ENCODE results near the gene FA2H.
"Not testable (repeated sequence)": the region's sequence is repeated elsewhere in the genome, so short reads cannot be mapped to it uniquely, and the experiment has no call there.

Gene FA2H

DNA sequence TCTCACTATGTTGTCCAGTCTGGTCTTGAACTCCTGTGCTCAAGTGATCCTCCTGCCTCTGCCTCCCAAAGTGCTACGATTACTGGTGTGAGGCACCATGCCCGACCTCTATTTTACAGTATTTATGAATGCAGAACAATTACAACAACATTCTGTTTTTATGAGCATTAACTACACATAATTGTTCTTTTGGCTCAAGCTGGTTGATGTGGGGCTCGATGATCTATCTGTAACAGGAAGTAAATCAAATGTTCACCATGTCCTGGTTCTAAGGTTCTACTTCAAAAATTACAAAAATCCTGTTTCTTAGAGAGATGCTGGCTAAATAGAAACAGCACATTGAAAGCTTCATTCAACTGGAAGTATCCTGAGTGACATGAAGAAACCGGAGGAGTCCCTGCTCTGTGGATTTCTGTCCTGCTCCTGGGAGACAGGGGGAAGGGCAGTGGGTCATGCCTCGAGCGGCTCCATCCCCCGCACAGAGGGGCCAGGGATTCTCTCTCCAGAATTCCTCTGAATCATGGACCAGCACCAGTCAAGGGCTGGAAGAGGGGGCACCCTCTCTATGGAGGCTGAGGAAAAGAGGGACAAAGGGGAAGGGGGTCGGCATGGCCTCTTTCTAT is 31.5 kb downstream of the FA2H start:
- DNase-seq, result no peak

DNA sequence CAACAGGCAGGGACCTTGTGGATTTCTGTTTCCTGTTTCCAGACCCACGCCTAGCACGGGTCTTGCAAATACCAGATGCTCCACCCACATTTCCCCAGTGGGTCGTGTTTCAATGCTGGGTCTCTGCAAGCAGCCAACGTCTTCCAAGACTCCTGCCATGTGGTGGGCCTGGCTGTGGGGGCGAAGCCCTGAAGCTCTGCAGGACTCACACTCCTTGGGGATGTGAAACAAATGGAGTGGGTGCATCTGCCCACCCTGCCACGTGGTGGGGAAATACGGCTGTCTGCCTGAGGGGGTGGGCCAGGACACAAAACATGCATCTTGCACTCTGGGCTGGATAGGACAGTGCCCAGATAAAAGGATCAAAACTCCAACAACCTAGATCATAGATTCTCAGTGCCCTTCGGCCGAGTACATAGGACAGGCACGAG is 32.6 kb downstream of the FA2H start:
- no peak for DNase-seq

DNA sequence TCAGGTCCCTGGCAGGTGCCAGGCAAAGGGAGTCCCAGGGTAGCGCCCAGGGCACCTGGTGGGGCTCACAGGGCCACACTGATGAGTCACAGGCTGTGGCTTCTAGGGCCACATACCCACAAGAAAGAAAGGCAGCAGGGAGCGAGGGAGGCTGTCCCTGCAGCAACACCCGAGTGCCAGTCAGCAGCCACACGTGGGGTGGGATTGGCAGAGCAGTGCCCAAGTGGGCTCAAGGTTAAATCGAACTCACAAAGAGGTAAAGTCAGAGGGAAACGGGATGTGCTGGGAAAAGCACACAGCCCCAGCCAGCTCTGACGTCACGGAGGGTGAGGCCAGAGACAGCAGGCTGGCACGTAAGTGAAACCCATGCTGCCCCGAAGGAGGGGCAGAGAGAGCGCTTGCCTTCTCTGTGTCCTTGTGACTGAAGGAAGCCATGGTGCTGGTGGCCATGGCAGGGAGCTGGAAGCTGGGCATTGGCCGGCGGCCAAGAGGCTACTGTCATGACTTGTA is 33.8 kb downstream of the FA2H start:
- no peak for DNase-seq

DNA sequence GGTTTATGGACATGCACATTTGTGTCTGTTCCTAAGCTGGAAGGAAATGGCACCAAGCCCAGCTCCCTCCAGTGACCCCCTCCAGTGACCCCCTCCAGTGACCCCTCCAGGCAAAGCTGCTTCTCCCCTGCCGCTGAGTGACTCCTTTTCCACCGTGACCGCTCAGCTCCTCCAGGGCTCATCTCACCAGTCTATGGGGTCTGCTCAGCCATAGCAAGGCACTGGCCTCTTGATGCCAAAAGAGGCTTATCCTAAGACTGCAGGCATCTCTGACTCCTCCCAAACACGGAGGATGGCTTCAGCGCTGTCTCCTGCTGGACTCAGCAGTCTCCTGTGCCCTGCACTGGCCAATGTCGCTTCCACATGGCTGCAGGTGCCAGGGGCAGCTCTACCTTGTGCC is 35.3 kb downstream of the FA2H start:
- no peak for DNase-seq

DNA sequence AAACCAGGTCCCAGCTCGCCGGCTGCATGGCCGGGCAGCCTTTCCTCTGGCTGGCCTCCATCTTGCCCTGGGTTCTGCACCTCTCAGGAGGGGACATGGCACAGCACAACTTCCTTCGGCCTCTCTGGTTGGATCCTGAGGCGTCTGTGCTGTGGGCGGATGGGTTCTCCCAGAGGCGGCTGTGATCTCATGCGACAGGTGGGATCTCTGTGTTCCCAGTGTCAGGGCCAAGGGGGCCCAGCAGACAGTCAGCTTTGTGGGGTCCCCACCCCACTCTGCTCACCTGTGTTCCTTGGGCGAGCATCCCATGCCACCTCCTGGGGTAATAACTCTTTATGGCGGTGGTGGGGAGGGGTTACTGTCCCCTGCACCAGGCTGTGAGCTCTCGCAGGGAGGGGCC is 35.8 kb downstream of the FA2H start:
- no peak for DNase-seq

DNA sequence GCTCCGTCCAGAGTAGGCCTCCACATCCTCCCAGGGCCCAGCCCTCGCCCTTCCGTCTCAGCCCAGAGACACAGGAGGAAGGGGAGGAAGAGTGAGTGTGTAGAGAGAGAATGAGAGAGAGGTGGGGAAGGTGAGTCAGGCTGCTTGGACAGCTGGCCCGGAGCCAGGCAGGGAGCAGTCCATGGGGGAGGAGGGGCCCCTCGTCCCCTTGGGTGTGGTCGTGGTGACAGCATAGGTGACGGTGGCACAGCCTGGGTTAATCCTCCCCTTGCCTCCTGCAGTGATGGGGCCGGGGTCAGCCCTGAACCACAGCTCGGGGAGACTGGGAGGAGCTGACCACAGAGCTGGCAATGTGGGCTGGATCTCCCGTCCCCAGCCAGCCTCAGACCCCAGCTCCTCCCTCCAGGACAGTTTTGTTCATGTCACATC is 36.5 kb downstream of the FA2H start:
- DNase-seq, result no peak

DNA sequence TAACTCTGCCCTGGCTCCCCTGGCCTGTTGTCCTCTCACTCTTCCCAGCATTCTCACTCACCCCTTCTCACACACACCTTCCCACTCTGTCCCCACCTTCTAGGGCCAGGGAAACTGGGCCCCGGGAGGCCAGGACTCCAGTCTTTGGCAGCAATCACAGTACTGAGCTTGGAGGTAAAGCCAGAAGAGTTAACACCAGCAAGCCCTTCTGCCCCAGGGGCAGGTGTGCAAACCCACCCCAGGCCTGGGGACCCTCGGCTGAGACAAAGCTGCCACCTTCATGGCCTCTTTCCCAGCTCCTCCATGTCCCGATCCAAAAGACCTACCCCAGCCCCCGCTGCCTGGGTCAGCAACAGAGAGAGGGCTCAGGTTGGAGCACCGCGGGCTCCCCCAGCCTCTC is 37.1 kb downstream of the FA2H start:
- no peak for DNase-seq

DNA sequence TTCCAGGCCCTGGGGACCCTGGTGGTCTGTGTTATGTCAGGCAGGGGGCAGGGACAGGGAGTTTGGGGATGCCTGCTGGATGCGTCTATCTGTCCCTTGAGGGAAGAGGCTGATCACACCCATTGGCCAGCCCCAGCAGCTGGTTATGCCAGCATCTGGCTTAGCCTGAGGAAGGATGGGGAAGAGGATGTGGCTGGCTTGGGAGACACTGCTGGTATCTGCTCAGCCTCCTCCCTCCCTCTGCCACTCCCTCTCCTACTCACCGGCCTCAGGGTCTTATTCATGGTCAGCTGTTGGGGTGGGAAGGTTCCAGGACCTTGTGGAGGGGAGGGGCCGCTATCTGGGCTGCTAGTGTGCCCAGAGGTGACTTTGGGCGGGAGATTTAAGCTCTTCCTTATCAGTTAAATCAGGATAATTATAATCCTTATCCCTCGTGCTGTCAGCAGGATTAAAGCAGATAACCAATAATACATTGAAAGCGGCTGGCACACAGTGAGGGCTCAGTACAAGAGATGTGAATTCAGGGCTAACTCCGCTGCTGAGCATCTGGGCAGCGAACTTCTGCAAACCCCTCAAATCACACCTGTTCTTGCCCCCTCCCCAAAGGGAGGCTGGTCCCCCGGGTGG is 38.0 kb downstream of the FA2H start:
- DNase-seq, result no peak

DNA sequence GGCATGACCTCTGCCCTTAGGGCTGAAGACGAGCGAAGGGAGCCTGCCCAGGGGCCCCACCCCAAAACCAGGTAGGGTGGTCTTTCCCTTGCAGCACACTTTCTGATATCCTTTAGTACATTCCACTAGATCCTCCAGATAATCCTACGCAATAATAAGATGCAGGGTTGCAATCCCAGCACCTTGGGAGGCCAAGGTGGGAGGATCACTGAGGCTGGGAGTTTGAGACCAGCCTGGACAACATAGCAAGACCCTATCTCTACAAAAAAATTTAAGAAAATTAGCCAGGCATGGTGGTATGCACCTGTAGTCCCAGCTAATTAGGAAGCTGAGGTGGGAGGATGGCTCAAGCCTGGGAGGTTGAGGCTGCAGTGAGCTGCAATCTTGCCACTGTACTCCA is 39.1 kb downstream of the FA2H start:
- no peak for DNase-seq

DNA sequence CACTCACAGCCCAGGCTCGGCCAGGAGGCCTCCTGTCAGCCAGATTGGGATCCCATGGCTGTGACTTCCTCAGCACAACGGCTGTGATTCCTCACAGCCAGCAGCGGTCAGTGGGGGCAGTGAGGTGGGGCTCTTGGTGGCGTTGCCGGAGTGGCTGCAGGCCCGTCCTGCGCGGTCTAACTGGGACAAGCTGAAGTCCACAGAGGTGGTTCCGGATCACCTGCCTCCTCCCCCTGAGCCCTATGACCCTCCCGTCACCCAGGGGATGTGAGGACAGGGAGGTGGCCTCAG is 39.5 kb downstream of the FA2H start:
- no peak for DNase-seq

DNA sequence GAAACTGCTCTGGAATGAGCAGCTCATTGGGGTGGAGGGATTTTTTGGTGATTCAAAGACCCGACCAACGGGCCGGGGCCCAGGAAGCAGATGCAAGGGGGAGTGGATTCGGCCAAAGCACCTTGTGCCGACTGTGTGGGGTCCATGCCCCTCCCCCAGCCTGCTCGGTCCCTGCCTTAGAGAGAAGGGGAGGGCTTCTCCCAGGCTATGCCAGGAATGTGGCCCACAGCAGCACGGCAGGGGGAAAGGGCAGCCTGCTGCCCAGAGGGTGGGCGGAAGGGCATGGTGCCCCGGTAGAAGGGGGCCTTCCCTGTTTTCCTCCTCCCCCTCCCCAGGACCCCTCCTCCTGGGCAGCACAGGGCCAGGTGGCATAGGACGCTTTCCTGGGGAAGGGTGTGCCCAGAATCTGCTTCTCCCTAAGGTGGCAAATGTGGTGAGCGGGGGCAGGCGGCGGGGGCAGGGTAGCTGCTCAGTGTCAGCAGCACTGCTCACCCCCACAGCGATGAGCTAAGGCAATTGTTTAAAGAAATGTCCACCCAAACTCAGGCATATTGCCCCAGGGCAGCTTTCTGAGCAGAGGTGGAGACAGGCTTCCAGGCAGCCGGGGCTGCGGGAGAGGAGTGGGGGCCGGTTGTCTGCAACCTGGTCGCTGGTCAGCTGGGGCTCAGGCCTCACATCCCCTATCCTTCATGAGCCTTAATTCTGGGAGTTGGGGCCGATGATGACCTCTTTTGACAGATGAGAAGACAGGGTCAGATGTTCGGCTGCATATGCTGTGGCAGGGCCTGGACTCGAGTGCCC is 40.1 kb downstream of the FA2H start:
- no peak for DNase-seq

DNA sequence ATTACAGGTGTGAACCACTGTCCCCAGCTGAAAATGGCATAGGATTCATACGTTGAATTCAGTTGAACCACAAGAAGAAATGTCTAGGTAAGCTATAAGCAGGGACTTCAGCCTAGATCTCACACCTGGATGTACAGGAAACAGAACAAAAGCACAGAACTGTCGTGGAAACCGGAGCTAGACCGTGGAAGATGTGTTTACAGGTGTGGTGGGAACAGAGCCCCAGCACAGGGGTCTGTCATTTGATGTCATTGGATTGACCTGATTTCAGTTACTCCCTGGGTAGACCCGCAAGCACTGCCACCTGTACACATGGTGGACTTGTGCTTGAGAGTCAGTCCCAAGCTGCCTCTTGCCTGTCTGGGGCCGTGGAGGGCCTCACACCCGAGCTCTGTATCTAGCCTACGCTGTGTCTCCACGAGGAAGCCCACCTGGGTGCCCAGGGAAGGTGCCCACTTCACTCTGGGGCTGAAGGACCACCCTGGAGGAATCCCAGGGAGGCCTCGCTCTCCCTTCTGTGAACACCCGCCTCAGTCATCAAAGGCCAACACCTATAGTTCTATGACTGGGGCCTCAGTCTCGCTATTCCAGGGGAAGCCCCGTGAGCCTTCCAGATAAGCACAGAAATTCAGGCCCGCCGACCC is 41.8 kb downstream of the FA2H start:
- no peak for DNase-seq

DNA sequence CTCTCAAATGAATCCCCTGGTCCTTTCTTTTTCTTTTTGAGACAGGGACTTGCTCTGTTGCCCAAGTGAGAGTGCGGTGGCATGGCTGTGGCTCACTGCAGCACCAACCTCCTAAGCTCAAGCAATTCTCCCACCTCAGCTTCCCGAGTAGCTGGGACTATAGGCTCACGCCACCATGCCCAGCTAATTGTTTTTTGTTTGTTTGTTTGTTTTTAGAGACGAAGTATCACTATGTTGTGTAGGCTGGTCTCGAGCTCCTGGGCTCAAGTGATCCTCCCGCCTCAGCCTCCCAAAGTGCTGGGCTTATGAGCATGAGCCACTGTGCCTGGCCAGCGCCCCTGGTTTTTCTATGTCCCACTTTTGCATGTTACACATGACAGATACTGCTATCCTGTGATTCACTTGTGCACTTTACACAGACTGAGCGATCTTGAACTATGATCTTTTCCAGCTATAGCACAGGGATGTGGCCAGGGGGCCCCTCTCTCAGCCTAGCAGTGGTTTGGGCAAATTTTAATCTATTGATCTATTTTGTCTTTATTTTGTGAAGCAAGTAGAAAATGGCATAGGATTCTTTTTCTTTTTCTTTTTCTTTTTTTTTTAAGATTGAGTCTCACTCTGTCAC is 42.7 kb downstream of the FA2H start:
- no peak for DNase-seq

DNA sequence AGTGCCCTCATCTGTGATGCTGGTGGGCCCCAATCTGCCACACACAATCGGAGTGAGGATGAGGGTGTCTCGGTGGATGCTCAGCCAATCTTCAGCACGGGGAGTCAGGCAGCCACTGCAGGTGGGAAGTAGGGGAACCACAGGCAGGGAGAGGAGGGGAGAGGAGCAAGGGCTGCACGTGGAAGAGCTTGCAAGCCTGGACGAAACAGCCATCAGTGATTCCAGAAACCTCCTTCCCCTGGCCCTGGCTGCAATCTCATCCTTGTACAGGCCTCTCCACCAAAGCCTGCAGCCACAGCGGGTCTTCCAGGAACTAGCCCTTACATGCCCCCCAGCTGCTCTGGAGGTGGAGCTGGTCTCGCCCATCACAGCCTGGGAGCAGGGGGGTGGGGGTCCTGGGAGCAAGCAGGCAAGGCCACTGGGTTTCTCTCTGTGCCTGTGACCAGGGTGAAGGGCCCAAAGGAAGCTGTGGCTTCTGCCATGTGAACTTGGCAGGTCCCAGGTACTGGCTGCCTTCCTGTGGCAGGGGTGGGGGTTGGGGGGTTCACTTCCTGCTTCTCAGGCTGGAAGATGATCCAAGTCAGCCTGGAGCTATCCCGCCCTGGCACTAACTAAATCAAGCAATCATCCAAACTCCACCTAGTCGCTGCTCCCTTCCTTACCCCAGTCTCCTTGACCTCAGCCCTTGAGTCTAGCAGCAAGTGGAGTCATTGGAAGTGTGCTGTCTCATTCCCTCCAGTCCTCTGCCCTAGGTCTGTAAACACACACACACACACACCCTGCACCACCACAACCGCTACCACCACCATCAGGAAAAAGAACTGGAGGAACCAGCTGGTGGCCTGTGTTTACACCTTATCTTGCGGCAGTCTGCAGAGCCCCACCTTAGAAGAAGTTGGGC is 44.6 kb downstream of the FA2H start:
- DNase-seq, result no peak

DNA sequence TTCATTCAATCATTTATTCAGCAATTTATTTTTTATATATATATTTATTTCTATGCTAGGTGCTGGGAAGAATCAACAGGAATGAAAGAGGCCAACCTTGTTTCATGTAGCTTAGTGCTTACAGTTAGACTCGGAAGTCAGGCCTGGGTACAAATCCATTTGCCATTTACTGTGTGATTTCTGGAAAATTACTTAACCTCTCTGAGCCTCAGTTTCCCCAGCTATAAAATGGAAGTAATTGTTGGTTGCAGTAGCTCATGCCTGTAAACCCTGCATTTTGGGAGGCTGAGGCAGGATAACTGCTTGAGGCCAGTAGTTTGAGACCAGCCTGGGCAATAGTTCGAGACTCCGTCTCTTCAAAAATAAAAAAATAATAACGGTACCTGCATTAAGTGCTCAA is 46.7 kb downstream of the FA2H start:
- DNase-seq, result no peak

DNA sequence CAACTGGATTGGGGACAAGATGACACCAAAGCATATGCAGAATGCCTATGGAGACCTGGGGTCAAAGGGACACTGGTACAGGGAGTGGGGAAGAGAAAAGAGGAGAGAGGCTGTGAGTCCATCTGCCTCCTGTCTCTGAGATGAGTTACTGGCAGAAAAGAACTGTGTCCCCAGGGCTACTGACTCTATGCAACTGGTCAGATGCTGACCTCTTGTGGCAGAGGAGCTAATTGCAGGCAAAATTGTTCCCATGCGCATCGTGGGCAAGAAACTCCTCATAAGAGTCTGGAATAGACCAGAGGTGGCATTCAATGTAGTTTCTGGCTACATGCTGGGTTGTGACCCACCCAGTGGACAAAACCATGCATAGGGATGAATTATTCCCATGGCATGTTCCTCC is 47.9 kb downstream of the FA2H start:
- DNase-seq, result peak; percentile 11 to 33

DNA sequence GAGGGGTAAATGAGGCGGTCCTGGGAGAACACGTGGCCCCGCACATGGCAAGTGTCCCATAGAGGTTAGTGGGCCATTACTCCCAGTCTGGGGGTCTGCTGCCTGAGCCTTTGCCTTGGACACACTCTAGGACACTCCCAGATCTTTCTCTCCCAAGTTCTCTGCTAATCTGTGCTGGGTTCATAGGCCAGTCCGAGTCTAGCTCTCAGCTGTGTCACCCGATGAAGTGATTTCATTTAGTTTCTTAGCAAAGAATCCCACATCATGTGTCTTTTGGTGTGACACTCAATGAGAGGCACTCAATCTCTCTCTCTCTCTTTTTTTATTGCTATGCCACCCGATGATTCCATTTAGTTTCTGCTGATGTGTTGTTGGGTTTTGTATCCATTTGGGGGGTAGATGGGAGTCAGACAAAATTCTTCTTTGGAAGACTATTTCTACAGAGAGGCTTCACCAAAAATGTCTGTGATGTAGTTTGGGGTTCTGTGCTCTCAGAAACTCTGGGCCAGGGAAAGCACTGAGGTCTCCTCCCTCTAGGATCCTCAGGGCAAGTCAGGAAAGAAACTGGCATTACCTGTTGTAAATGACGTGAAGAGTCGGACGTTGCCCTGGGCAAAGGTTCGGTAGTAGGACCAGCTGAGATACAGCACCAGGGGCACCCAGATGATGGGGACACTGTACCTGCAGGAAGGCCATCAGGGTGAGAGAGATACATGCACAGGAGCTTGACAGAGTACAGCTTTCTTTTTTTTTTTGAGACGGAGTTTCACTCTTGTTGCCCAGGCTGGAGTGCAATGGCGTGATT is 48.8 kb downstream of the FA2H start:
- no peak for DNase-seq

DNA sequence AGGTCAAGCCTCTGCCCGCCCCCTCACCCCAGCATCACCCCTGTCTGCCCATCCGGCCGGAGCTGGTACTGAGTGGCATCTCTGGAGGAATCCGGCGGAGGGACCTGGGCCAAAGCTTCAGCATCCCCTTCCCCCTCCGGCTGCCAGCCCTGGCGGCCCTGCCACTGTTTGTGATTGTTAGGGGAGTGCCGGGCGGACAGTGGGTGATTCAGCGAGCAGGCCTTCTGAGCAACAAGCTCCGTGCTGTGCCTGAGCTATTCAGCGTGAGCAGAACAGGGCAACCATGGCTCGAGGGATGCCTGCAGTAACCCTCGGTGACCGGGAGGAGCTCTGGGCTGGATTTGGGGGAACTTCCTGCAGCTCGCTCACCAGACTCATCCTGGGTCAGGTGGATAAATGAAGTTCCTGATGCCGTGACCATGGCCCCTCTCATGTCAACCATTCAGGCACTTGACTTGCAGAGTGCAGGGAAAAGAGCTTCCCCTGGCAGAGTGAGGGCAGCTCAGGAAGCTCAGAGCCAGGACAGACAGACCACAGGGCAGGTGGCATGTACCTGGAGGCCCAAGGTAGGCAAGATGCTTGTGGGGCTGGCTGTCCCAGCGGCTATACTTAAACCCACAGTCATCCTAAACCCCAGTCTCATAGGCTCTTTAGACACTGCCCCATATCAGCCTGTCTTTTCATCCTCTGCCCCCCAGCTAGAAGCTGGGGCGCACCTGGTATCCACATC is 49.6 kb downstream of the FA2H start:
- no peak for DNase-seq

DNA sequence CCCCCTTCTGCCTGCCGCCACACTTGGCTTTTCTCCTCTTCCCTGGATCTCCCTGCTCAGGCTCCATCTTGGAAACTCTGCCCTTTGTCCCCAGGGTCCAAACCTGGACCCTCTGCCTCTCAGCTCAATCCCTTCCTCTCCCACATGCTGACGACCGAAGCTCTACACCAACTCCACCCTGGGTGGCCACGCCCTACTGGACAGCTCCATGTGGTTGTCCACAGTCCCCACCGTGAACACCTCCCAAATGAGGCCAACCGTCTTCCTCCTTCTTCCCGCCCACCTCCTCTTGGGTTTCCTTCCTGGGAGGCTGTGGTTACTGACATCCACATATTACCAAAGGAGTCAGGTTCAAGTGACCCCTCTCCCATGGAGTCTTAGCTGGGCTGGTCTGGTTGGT is 51.4 kb downstream of the FA2H start:
- no peak for DNase-seq

DNA sequence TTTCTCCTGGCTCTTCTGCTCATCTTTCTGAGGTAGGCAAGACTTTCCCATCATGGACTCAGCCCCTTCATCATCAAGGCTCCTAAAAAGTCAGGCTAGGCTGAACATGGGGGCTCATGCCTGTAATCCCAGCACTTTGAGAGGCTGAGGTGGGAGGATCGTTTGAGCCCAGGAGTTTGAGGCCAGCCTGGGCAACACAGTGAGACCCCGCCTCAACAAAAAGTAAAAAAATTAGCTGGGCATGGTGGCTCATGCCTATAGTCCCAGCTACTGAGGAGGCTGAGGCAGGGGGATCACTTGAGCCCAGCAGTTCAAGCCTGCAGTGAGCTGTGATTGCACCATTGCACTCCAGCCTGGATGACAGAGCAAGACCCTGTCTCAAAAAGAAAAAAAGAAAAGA is 52.5 kb downstream of the FA2H start:
- DNase-seq, result not testable (repeated sequence)

DNA sequence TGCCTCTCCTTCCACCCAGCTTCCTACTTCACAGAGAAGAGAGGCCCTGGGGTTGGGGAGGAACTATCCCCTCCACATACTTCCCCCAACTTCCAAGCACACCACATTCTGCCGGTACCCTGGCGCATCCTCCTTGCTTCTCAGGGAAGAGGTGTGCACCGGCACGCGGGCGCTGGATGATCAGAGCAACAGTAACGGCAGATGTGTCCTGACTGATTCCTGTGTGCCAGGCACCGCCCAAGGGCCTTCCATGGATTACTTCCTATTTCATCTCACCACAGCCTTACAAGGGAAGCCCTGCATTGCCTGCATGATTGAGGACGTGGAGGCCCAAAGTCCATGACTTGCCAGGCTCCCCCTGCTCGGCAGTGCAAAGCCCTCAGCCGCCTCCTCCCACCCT is 52.9 kb downstream of the FA2H start:
- no peak for DNase-seq

Measured in CD4-positive, alpha-beta T cell treated with Interleukin-4 for 1 hour (primary cell).